Superior temporal gyrus (tissue), 1 donor: Measurements from ENCODE around the gene CREG2.

Experiments used
- DNase-seq: peaks from one replicate; pipeline ENCODE4 v3.0.0-alpha.2; 2016; ENCODE audit errors: extremely low spot score

Gene CREG2

DNA sequence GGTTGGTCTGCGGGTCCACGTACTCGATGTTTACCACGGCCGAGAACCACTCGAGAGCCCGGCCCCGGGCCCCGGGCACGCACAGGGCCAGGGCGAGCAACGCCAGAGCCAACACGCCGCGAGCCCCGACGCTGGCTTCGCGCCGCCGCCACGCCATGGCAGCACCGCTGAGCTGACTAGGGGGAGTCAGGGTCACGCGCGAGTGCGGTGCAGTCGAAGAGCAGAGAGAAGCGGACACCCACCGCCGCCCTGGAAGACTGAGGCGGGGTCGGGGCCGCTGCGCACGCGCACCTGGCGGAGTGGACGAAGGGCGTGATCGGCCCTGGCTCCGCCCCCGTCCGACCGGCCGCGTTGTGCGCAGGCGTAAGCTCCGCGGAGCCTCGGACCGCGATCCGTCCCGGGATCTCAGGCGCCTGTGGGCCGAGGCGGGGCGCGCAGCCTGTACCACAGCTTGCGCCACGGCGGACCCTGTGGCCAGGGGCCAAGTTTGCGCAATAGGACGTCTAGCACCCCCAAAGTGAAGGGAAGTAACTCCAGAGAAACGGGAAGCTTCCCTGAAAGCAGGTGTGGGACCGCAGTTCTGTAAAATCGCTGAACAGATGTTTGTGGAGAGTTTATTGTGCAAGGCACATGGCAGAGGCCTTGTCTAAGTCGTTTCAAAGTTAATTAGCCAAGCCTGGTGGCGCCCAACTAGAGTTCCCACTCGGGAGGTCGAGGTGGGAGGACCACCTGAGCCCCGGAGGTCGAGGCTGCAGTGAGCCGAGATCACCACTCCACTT lies 78.7 kb downstream of the CREG2 start, which contains the start of gene RNF149:
RNF149 (minus strand) TSS at position 270 of the 779 bp plus-strand sequence; CDS start at position 157, 113 bp downstream.
- peak; percentile 93 for DNase-seq

DNA sequence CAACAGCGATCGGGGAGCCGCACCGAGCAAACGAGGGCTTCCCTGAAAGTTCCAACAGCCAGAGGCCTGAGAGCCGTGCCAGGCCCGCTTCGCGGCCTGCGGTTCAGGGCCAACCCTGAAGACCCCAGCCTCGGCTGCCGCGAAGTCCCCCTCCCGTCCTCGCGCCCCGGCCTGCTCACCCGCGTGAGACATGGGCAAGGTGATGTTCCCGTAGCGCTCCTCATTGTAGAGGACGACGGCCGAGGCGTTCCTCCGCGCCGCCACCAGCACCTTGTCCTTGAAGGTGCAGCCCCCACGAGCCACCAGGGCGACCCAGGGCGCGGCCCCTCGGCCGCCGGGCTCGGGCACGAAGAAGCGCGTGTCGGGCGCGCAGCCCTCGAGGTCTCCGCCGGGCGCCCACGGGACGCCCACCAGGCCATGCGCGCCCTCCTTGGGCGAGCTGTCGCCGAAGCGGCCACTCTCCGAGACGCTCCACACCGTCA lies 79.3 kb downstream of the CREG2 start:
- DNase-seq = no peak

DNA sequence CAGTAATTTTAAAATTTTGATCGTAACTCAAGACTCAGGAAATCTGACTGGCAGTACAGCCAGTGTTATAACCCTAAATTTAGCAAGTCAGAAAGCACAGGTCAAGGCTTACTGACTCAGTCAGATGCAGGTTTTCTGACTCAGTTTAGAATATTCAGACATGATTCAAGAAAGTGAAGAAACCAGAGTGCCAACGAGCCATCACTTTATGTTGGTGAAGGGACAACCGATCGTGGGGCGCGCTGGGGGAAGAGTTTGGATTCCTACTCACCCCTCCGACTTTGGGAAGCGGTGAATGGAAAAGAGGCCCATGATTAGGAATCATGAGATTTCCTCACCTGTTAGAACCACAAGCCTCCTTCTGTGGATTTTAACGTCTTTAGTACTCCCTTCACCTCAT lies 79.8 kb downstream of the CREG2 start:
- no peak for DNase-seq

DNA sequence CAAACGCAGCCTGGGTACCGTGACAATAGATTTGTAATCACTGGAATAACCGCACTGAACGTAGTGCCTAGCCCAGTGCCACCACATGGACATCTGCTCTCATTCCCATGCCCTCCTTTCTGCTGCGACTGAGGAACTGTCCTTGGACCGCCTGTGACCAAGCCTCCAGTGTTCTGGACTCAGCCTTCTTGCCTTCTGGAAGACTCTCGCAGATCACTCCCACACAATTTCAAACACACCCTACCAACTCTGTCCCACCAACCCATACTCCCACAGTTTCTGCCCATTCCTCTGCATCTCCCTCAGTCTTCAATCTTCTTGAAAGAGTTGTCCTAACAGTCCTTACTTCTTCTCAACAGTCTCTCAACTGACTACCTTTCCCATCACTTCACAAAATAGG lies 80.9 kb downstream of the CREG2 start:
- no peak for DNase-seq

DNA sequence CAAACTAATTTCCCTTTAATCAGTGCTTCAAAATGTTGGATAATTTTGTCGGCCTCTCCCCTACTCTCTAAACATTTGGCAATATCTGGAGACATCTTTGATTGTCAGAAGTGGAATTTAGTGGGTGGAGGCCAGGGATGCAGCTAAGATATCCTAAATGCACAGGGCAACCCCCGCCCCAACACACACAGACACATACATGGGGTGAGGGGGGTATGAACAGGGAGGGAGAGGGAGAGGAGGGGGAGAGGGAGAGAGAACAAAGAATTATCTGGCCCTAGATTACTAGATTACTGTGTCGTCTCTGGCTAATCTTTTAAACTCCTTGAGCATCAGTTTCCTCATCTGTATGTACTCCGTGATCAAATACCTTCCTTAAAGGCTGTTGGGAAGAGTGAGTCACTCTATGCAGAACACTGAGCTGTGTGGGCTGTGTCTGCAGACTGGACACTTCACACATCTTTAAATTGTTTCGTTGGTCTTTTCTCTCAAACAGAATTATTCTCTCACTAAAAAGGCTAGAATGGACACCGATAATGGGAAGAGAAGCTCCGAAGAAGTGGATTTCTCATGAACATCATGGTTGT lies 81.7 kb downstream of the CREG2 start:
- peak; percentile 51 for DNase-seq

DNA sequence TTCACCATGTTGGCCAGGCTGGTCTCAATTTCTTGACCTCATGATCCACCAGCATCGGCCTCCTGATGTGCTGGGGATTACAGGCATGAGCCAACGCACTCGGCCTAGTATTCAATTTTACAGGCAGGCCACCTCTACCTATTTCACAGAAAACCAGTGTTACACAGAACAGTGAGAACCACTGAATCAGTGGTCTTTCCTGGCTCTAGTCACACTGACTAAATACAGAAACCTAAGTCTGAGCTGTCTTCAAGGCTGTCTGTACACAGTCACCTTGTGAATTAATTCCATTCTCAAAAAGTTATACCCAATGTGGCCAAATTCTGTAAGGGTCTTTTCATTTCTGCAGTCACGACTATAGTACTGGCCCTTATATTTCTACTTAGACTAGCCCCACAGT lies 82.3 kb downstream of the CREG2 start:
- DNase-seq = no peak

DNA sequence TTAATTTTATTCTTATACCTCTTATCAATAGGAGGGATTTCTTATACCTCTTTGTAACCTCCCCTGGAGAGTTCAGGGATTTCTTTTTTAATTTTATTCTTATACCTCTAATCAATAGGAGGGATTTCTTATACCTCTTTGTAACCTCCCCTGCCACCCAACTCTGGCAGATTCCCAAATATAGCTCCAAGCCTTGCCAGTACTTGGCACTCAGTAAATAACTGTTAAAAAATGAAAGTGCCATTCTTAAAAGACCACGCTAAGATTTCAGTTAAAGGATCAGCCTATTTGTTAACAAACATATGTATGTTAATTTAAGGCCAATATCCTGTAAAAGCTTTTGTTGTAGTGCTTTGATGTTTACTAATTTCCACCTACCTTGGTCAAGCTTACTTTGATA lies 83.6 kb downstream of the CREG2 start:
- no peak for DNase-seq

DNA sequence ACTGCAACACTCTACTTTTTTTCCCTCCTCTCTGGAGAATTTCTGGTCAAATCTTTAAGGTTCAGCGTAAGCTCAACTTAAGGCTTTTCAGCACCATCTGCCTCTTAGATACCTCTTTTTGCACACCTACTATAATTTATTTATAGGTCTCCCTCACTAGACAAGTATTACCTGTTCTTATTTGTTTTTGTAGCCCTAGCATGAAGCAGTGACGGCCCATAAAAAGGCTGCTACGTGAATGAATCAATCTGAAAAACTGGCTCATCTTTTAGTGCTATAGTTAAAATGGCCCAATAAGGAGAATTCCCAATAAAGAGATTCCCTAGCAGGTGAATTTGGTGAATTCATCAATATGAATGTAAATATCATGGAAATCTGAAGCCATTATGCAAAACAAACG lies 85.3 kb downstream of the CREG2 start:
- DNase-seq = no peak

DNA sequence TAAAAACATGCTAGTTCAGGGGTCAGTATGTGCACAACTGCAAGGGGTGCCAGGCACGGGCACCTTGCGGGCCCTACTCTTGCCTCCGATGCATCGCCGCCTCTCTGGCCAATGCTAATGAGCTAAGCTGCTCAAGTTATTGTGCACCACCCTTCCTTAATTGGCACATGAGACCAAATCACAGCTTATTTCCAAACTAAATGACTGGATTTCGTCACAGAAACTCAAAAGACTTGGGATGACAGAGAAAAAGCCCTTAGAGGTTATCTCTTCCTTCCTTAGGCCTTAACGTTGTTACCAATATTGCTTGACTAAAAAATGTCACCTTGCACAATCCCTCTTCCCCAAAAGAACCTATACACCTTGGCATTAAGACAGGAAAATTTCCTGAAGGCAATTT lies 86.5 kb downstream of the CREG2 start:
- no peak for DNase-seq

DNA sequence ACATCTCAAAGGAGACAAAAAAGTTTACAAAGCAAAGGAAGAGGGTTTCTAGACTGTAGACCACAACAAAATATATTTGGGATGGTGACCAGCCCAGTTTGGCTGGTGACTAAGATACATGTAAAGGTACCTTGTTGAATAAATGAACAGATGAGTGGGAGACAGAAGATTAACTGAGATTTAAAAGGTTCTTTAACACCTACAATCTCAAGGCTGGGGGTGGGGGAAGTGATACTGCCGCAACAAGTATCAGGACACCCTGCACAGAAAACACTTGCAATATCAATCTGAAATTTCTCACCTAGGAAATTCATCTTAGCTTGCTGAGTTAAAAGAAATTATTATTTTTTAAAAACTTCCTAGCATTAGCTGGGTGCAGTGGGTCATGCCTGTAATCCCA lies 87.1 kb downstream of the CREG2 start:
- no peak for DNase-seq

DNA sequence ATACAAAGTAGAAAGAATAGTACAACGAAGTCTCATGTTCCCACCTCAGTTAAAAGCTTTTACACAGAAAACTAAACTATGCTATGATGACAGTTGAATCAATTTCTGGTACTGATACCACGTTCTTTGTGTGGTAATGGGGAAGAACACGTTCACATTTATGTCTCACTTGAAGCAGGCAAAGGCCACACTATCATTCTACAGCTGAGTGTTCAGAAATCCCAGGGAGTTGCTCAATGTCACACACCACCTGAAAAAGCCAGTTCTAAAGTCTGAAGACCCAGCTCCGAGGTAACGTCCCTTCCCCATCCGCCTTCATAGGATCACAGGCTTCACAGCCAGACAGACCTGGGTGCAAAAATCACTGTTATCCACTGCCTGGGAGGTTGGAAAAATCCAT lies 87.7 kb downstream of the CREG2 start:
- no peak for DNase-seq

DNA sequence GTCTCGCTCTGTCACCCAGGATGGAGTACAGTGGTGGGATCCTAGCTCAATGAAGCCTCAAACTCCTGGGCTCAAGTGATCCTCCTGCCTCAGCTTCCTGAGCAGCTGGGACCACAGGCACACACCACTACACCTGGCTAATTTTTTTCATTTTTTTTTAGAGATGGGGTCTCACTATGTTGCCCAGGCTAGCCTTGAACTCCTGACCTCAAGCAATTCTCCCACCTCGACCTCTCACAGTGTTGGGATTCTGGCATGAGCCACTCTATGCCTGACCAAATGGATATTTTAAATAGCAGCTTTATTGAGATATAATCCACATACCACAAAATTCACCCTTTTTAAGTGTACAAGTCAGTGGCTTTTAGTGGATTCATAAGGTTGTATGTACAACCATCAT lies 89.9 kb downstream of the CREG2 start:
- DNase-seq = no peak

DNA sequence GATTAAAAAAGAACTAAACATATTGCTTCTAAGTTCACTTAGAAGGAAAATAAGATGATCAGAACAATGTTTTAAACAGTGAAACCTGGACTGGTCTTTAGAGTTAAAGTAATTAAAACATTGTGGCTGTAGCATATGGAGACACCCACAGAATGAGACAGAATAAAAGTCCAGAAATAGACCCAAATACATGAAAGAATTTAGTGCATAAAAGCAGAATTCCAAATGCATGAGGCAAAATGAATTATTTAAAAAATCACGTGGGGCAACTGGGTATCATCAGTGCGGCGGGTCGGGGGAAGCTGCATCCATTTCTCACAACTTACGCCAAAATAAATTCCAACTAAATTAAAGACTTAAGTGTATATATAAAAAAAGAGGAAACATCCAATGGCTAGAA lies 90.9 kb downstream of the CREG2 start:
- DNase-seq = no peak

DNA sequence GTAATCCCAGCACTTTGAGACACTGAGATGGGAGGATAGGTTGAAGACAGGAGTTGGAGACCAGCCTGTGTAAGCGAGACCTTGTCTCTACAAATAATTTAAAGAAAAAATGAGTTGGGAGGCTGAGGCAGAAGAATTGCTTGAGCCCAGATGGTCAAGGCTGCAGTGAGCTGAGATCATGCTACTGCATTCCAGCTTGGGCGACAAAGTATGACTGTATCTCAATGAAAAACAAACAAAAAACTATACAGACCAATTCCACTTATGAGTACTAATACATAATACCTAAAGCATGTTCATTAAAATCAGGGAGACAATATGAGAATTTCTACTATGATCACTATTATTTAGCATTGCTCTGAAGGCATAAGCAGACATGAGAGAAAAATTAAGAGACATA lies 91.4 kb downstream of the CREG2 start:
- DNase-seq = no peak
